HepG2 (cell line): ENCODE data around the gene NELFB. TPM values are rescaled to one million over a fixed set of nuclear protein-coding genes. Genes with fewer than 3 reads are reported as not detected.

Experiments used
- HOXA5 ChIP-seq: sonication (generic); formaldehyde crosslinking; IDR thresholded peaks from 2 replicates; pipeline ENCODE4 v1.4.0; 2020; ENCODE audit warnings: missing genetic modification reagents
- NFAT5 ChIP-seq: sonication (generic); formaldehyde crosslinking; IDR thresholded peaks from 2 replicates; pipeline ENCODE4 v1.4.0; 2020; ENCODE audit warnings: missing genetic modification reagents
- RAD51 ChIP-seq: fragments of 450-650 bp; IDR thresholded peaks from 2 replicates; pipeline ENCODE4 v1.6.1; 2016; ENCODE audit warnings: borderline replicate concordance
- SIN3A ChIP-seq: IDR thresholded peaks from 2 replicates; pipeline ENCODE4 v1.6.1; 2011; ENCODE audit warnings: low read depth, mild to moderate bottlenecking, control low read depth, low read length, borderline replicate concordance
- SSRP1 ChIP-seq: IDR thresholded peaks from 2 replicates; pipeline ENCODE4 v1.6.1; 2016; ENCODE audit warnings: control low read depth
- TEAD2 ChIP-seq: sonication (generic); formaldehyde crosslinking; IDR thresholded peaks from 2 replicates; pipeline ENCODE4 v1.9.0; 2021; ENCODE audit warnings: missing genetic modification reagents
- ZFP91 ChIP-seq: sonication (generic); formaldehyde crosslinking; IDR thresholded peaks from 2 replicates; pipeline ENCODE4 v1.9.0; 2022; ENCODE audit warnings: missing genetic modification reagents, mild to moderate bottlenecking, borderline replicate concordance
- ZNF407 ChIP-seq: sonication (generic); formaldehyde crosslinking; IDR thresholded peaks from one replicate; pipeline ENCODE4 v1.5.1; 2020; ENCODE audit warnings: mild to moderate bottlenecking, missing genetic modification reagents; ENCODE audit errors: not compliant biosample characterization
- ZNF512B ChIP-seq: sonication (generic); formaldehyde crosslinking; IDR thresholded peaks from 2 replicates; pipeline ENCODE4 v1.5.1; 2020; ENCODE audit warnings: missing genetic modification reagents, mild to moderate bottlenecking, borderline replicate concordance
- ZNF709 ChIP-seq: sonication (generic); formaldehyde crosslinking; IDR thresholded peaks from 2 replicates; pipeline ENCODE4 v1.5.0; 2020; ENCODE audit warnings: mild to moderate bottlenecking, missing genetic modification reagents
- polyA plus RNA-seq, 8 experiments: library from polyadenylated mRNA; depleted of rRNA in 3 of 8; stranded (reverse) in 7 of 8; unstranded in 1 of 8; fragments of >200 nt; fragmentation: Illumina TruSeq in 4 of 8; extraction: Trizol in 4 of 8; gene quantifications; 2 replicates each; pipeline versions ENCODE4 v1.2.1 to v1.2.3, GENCODE V29; 2011 to 2016; ENCODE audit warnings: low read depth in 4 of 8, missing spikeins in 1 of 8, mixed read lengths in 1 of 8; ENCODE audit not compliant: insufficient read depth in 1 of 8
- total RNA-seq, 5 experiments: library from RNA; depleted of rRNA; stranded (reverse); fragments of >200 nt; fragmentation: Illumina TruSeq; extraction: Trizol; gene quantifications; 2 replicates each; pipeline ENCODE4 v1.2.3, GENCODE V29; 2016; ENCODE audit warnings: low read depth in 1 of 5

NELFB gene
- total and polyA plus RNA-seq, 2 of the 13 experiments (the other 11 are each of a cell fraction or from before 2014, with no cell fraction given), result 26.5 to 45.8 TPM

GRCh38 chr9:137218754-137219271 is 36.3 kb upstream of the NELFB start (continued):
- TF ChIP-seq NFAT5, result no peak
- no peak; the same call in 1 of the 2 replicates for TF ChIP-seq SIN3A
- no peak for TF ChIP-seq ZFP91 (CRISPR knock-in tag)
- no peak for TF ChIP-seq ZNF709 (CRISPR knock-in tag)
- TF ChIP-seq HOXA5 (CRISPR knock-in tag), result no peak
- no peak; the same call in 1 of the 2 replicates for TF ChIP-seq SSRP1 (CRISPR knock-in tag)
- no peak for TF ChIP-seq ZNF512B (CRISPR knock-in tag)
- TF ChIP-seq TEAD2, result no peak
- TF ChIP-seq RAD51, result no peak
- no peak for TF ChIP-seq ZNF407 (CRISPR knock-in tag)
